ENCODE measurements around the gene TUBGCP6. TPM values are rescaled to one million over a fixed set of nuclear protein-coding genes. Genes with fewer than 3 reads are reported as not detected.

TUBGCP6 gene
- total RNA-seq, 1 experiment from 2014 or later: 40.2 TPM

DNA sequence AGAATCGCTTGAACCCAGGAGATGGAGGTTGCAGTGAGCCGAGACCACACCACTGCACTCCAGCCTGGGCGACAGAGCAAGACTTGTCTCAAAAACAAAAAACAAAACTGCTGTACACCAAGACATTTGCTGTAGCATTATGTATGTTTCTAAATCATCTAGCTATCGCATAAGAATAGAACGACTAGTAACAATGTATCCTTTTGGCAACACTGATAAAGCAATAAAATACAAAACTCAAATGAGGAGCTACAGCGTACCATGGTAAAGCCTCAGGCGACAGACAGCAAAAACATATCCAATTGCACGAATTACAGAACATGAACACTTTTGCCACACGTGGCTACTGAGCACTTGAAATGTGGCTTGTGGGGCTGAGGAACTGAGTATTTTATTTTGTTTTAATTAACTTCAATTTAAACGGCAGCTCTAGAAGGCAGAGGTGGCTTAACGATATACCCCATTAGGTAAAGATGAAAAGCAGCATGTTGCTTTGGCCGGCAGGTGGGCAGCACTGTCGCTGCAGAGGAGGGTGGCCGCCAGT is 2.3 kb downstream of the TUBGCP6 start:
- H3K36me3 ChIP-seq: peaks cover 4% of the 10 kb centered on the region
- no peak overlapping the region for H3K27ac ChIP-seq

DNA sequence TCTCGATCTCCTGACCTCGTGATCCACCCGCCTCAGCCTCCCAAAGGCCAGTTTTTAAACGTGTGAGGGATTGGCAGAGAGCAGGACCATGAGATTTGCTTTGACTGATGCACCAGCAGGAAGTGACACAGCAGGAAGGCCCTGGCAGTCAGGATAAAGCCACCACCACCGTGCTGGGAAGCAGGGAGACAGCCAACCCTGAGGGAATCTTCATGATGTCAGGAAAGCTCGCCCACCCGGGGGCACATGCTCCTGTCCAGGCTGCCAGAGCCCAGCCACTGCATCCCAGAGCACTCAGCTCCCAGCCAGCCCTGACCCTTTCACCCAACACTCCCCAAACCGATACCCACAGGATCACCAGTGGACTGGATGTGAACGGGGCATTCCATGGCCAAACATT is 6.1 kb downstream of the TUBGCP6 start:
- no peak for DNase-seq
- Histone ChIP-seq H3K27me3 (no peaks in the 10 kb centered on the region), H3K9me3 (replicated peaks) (no peaks in the 10 kb centered on the region), H3K27ac (no peak overlapping the region), H3K36me3 (peaks cover 11% of the 10 kb centered on the region), H3K4me1 (no peaks in the 10 kb centered on the region; the same call in 1 of the 2 replicates), H3K4me3 (no peak overlapping the region)

More for the DNA sequence above, 2.3 kb downstream of the TUBGCP6 start:
- Histone ChIP-seq H3K4me3 (peak overlapping the region; percentile 95), H3K4me1 (peaks cover 5% of the 10 kb centered on the region; the same call in 1 of the 2 replicates), H3K27me3 (no peaks in the 10 kb centered on the region), H3K9me3 (replicated peaks) (no peaks in the 10 kb centered on the region)
- DNase-seq: no peak

DNA sequence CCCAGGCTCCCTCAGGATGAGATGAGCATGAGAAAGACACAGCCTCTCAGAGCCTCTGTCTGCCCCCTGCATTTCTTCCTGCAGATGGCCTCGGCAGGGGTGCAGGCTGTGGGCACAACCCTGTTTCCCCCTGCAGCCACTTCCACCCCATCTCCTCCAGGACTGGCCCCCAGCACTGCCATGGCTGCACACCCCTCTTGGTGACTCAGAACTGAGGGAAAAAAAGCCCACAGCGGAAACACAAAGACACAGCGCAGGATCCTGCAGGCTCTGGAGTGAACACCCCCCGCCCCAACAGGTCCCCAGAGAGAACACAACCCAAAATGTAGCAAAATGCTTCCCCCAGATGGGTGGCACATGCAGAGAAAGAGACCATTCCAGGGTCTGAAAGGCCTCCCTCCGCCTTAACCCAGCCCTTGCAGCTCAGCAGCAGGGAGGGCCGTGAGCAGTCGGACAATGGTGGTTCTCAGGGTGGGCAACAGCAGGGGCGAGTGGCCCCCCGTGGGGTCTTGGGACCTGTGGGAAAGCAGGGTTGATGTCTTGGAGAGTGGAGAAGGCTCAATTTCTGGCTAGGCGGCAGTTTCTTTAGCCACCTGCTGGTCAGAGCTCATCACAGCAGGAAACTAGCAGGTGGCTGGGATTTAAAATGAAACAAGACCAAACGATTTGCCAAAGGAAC is 8.0 kb downstream of the TUBGCP6 start:
- DNase-seq: peak in 1 of 2 experiments; percentile 61

DNA sequence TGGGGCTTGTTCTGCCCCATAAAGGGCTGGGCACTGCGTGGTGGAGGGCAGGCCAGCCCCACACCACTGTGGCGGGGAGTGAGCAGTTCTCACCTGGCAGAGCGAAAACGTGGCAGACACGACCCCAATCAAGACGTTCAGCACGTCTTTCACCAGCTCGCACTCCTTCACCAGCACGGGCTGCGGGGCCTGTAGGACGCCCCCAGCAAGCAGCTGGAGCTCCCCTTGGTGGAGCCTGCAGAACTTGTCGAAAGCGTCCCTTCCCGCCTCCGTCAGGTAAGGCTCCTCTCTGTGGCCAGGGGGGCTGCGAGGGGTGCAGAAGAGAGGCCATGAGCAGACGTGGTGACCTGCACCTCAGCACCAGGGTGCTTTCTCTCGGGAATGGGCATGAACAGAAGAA is 11.6 kb downstream of the TUBGCP6 start:
- Histone ChIP-seq H3K9me3 (replicated peaks) (no peaks in the 10 kb centered on the region), H3K4me1 (no peaks in the 10 kb centered on the region), H3K36me3 (peaks cover 26% of the 10 kb centered on the region), H3K4me3 (no peak overlapping the region), H3K27ac (no peak overlapping the region), H3K27me3 (no peaks in the 10 kb centered on the region)
- DNase-seq: no peak

More for the DNA sequence above, 8.0 kb downstream of the TUBGCP6 start:
- peaks cover 19% of the 10 kb centered on the region for H3K36me3 ChIP-seq
- H3K4me3 ChIP-seq: no peak overlapping the region
- no peak overlapping the region for H3K27ac ChIP-seq
- no peaks in the 10 kb centered on the region for H3K9me3 ChIP-seq (replicated peaks)
- no peaks in the 10 kb centered on the region for H3K27me3 ChIP-seq
- no peaks in the 10 kb centered on the region; the same call in 1 of the 2 replicates for H3K4me1 ChIP-seq

DNA sequence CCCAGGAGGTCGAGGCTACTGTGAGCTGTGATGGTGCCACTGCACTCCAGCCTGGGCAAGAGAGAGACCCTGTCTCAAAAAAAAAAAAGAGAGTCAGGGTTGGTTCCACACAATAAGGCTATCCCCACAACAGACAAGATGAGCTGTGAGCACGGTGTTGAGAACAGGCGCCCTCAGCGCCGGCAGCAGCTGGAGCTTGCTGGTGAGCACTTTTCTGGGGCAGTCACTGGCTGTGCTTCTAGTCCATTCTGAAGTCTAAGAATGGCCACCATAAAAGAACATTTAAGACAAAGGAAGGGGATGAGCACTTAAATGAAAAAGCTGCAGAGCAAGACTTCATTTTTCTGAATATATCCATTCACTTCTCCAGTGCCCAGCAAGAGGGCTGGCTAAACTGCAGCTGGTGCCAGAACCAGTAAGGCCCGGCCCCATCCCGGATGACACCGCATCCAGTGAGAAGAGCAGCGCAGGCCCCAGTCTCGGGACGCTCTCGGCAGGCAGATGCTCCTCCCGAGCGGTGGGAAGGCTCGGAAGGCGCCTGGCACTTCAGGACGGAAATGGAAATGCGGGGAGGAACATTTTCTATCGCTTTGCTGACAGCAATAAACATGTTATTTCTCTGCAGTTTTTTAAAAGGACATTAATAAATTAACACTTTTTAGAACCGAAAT is 12.2 kb downstream of the TUBGCP6 start:
- DNase-seq: no peak
- Histone ChIP-seq H3K4me1 (no peaks in the 10 kb centered on the region), H3K27me3 (no peaks in the 10 kb centered on the region), H3K27ac (no peak overlapping the region), H3K36me3 (peaks cover 26% of the 10 kb centered on the region), H3K9me3 (replicated peaks) (no peaks in the 10 kb centered on the region), H3K4me3 (no peak overlapping the region)

DNA sequence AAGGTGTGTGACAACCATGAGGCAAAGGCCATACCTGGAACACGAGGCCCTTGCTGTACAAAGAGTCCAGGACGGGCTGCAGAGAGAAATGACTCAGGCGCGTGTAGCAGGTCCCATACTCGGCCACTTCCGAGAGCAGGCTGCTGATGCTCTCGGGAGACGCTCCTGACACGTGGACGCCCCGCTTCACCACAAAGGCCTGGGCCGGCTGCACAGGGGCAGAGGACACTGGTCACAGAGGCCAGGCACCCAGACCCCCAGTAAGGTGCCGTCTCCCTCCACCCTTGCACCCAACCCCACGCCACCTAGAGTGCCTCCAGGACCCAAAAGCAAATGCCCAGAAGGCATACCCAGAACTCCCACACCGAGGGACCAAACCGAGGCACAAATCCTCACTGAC is 15.5 kb downstream of the TUBGCP6 start:
- Histone ChIP-seq H3K4me3 (no peak overlapping the region), H3K36me3 (peaks cover 25% of the 10 kb centered on the region), H3K4me1 (no peaks in the 10 kb centered on the region), H3K27me3 (no peaks in the 10 kb centered on the region), H3K9me3 (replicated peaks) (no peaks in the 10 kb centered on the region), H3K27ac (no peak overlapping the region)
- no peak for DNase-seq

DNA sequence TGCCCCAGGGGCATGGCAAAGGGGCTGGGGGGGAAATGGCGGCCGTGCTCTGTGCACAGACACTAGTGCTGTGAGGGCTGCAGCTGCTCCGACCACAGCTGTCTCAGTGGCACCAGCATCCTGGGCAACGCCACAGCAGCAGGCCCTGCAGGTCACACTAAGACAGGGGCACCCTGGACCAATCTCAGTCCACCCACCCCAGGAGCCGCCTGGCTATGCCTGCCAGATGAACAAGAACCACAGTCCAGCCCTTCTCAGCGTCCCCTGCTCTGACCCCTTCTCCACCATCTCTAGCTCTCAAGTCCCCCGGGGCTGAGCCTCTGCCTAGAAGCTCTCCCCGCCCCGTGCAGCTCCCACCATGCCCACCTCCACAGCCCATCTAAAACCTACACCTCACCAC is 16.5 kb downstream of the TUBGCP6 start:
- H3K4me1 ChIP-seq: no peaks in the 10 kb centered on the region
- peaks cover 33% of the 10 kb centered on the region for H3K36me3 ChIP-seq
- no peaks in the 10 kb centered on the region for H3K9me3 ChIP-seq (replicated peaks)
- H3K4me3 ChIP-seq: no peak overlapping the region
- no peak for DNase-seq
- no peaks in the 10 kb centered on the region for H3K27me3 ChIP-seq
- no peak overlapping the region for H3K27ac ChIP-seq

DNA sequence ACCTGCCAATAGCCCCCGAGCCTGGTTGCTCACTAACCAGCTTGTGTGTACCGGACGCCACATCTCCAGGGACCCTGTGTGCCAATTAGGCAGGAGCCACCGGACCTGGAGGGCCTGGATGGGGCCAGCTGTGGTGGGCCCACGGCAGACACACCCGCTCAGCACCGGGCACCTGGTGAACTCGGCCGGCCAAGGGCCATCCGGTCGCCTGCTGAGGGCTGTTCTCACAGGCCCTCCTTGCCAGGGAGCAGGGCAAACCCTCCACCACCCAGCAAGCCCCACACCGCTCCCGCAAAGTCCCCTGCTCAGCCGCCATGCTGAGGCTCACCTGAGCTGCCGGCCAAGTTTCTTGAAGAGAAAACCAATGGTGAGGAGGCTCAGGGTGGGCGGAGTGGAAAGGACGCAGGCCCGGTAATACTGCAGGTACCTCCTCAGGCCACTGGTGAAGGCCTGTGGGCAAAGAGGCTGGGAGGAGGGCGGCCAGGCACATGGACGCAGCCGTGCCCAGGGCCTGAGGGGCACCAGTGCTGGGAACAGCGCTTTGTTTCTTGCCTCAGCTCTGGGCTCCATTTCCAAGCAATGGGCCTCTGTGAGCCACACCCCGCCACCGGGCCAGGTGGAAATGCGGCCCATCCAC is 17.1 kb downstream of the TUBGCP6 start:
- Histone ChIP-seq H3K36me3 (peaks cover 35% of the 10 kb centered on the region), H3K4me3 (no peak overlapping the region), H3K27me3 (no peaks in the 10 kb centered on the region), H3K9me3 (replicated peaks) (no peaks in the 10 kb centered on the region), H3K4me1 (no peaks in the 10 kb centered on the region), H3K27ac (no peak overlapping the region)
- peak in 1 of 2 experiments; percentile 4 for DNase-seq

DNA sequence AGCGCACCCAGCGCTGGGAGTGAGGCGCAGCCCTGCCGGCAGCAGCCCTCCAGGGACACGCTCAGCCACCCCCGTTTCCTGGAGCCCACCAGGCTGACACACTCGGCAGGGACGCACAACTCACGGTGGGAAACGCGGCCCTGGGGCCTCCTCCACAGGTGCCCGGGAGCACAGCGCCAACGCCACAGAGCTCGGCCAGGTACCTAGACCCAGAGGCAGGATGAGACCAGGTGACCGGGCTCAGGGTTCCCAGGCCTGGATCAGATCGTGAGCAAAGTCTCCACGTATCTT is 18.0 kb downstream of the TUBGCP6 start:
- no peak for DNase-seq
- H3K36me3 ChIP-seq: peaks cover 39% of the 10 kb centered on the region
- H3K27ac ChIP-seq: no peak overlapping the region
- H3K4me3 ChIP-seq: no peak overlapping the region
- no peaks in the 10 kb centered on the region for H3K9me3 ChIP-seq (replicated peaks)
- no peaks in the 10 kb centered on the region for H3K4me1 ChIP-seq
- no peaks in the 10 kb centered on the region for H3K27me3 ChIP-seq

DNA sequence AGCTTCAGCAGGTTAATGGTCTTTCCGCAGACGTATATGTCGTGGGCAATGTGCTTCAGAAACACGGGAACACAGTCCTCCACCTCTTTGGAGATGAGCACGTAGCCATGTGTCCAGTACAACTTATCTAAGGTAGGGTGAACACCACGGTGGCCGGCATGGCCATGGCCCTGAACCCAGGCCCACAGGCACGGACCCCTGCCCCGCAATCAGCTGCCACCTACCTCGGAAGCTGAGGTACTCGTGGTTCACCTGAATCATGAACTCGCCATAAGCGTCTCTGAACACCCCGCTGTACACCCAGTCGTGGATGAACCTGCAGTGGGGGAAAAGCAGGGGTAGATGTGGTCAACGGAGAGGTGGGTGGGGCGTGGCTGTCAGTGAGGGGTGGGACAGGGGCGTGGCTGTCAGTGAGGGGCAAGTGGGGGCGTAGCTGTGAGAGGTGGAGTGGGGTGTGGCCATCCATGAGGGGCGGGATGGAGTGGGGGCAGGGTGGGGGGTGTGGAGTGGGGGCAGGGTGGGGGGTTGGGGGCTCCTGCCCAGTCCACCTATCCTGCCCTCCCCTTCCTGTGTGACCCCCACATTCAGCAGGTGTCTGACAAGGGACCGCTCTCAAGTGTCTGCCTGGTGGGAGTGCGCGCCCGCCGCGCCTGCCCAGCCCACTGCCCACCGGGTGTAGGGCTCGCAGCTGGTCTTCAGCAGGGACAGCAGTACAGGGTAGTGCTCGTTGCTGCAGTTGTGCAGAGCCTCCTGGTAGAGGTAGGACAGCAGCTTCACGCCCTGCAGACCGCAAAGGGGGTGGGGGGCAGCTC is 18.6 kb downstream of the TUBGCP6 start:
- Histone ChIP-seq H3K36me3 (peaks cover 45% of the 10 kb centered on the region), H3K4me1 (no peaks in the 10 kb centered on the region)

DNA sequence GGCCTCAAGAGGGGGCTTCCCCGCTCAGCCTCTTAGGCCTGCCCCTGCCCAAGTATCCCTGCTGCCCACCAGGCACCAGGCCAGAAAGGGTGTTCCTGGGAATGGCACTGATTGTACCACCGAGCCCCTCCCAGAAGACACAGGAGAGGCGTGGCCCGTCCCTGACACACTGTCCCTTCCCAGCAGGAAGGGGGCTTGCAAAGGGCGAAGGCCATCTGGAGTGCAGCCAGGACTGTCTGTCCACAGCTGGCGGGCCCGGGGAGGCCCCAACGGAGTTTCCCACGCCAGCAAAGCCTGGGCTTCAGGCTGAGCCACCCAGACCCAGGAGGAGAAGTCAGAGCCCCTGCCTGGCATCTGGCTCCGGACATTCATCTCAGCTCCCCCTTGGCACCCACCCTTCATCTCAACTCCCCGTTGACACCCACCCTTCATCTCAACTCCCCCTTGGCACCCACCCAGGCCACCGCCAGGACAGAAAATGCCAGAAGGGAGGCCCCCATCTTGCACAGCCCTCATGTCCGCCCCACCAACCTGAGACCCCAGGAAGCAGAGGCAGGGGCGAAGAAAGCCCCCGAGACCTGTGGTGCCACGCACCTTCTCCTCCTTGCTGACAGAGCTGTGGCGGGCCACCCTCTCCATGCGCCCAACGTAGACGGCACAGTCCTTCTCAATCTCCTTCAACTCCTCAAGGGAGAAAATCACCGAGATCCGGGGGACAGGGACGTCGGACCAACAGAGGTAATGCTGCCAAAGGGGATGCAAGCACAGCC is 19.4 kb downstream of the TUBGCP6 start:
- Histone ChIP-seq H3K4me1 (no peaks in the 10 kb centered on the region), H3K9me3 (replicated peaks) (no peaks in the 10 kb centered on the region), H3K27me3 (no peaks in the 10 kb centered on the region), H3K36me3 (peaks cover 51% of the 10 kb centered on the region), H3K4me3 (no peak overlapping the region), H3K27ac (no peak overlapping the region)
- no peak for DNase-seq

More for the DNA sequence above, 18.6 kb downstream of the TUBGCP6 start:
- H3K4me3 ChIP-seq: no peak overlapping the region
- H3K27me3 ChIP-seq: no peaks in the 10 kb centered on the region
- no peaks in the 10 kb centered on the region for H3K9me3 ChIP-seq (replicated peaks)
- no peak overlapping the region for H3K27ac ChIP-seq
- no peak for DNase-seq

DNA sequence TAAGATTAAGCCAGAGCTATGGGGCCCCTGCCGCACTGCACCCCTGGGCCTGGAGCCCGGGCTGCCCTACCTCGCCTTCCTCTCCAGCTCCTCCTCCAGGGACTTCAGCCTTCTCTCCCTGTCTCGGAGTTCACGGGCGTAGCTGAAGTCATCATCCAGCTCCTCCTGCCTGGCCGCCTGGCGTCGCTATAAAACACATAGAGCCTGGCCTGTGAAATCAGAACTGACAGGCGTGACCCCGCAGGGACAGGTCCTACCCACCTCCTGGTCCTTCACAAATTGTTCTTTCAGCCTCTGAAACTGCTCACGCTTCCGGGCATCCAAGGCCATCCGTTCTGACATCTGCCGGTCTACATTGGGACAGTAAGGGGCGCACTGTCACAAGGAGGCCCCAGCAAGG is 20.8 kb downstream of the TUBGCP6 start:
- no peaks in the 10 kb centered on the region for H3K9me3 ChIP-seq (replicated peaks)
- H3K4me1 ChIP-seq: no peaks in the 10 kb centered on the region
- no peaks in the 10 kb centered on the region for H3K27me3 ChIP-seq
- no peak overlapping the region for H3K4me3 ChIP-seq
- peaks cover 59% of the 10 kb centered on the region for H3K36me3 ChIP-seq
- no peak for DNase-seq
- H3K27ac ChIP-seq: no peak overlapping the region

DNA sequence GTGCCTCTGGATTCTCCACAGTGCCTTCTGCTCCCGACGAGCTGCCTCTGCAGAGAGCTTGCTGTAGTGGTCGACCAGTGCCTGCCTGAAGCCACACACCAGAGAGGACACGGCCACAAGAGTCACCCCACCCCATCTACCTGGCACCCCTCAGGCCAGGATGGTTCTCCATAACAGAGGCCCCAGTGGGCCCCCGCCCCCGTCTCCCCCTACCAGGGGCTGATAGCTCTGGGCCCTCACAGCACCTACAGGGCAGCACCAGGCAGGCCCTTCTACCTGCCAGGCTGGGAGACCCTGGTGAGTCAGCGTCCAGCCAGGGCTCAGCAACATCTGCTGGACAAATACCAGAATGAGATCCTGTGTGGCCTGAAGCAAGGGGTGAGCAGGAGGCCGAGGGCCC is 22.3 kb downstream of the TUBGCP6 start:
- Histone ChIP-seq H3K27ac (no peak overlapping the region), H3K27me3 (no peaks in the 10 kb centered on the region), H3K4me3 (no peak overlapping the region), H3K4me1 (no peaks in the 10 kb centered on the region), H3K9me3 (replicated peaks) (no peaks in the 10 kb centered on the region), H3K36me3 (peaks cover 71% of the 10 kb centered on the region)
- no peak for DNase-seq

Data from SJCRH30 (cell line).